IMR-90 (cell line): Measurements from ENCODE around the gene ZNF595. TPM values are rescaled to one million over a fixed set of nuclear protein-coding genes. Genes with fewer than 3 reads are reported as not detected.
"Not testable (repeated sequence)": the region's sequence is repeated elsewhere in the genome, so short reads cannot be mapped to it uniquely, and the experiment has no call there.

Experiments used
- ATAC-seq: fragments of 200-7000 bp; cut with Tn5 transposase; 2 replicates; pipeline ENCODE4 v1.9.1; 2020; ENCODE audit warnings: low read depth, mild to moderate bottlenecking, moderate library complexity
- BruUV-seq: library from RNA; stranded (reverse); fragments of 400-500 nt; replicated peaks from 2 replicates; lab custom pipeline; 2021; lab: Mats Ljungman, UMichigan
- CTCF ChIA-PET: fragments of 300-600 bp; formaldehyde crosslinking; extraction: SDS; loops from one replicate; lab custom pipeline; 2021; ENCODE audit warnings: antibody characterized with exemption; lab: Yijun Ruan, JAX
- POLR2A ChIA-PET: fragments of 300-600 bp; sonication (Branson Sonifier 250); formaldehyde crosslinking; loops from one replicate; lab custom pipeline; 2022; ENCODE audit warnings: antibody characterized with exemption; ENCODE audit not compliant: unreplicated experiment; lab: Charles Lee
- DNase-seq: peaks from one replicate; pipeline ENCODE4 v3.0.0; 2013
- H2AFZ ChIP-seq: replicated peaks from 2 replicates; pipeline ENCODE3; 2013; ENCODE audit warnings: low read length, mild to moderate bottlenecking; ENCODE audit not compliant: poor library complexity
- H2AK5ac ChIP-seq: 2 replicates; pipeline ENCODE4 v1.6.1; 2013; ENCODE audit warnings: low read depth, low read length, inconsistent platforms
- H2AK9ac ChIP-seq: replicated peaks from 2 replicates; pipeline ENCODE3; 2013; ENCODE audit warnings: mild to moderate bottlenecking, low read depth, low read length, moderate library complexity; ENCODE audit not compliant: poor library complexity
- H2BK120ac ChIP-seq: 2 replicates; pipeline ENCODE4 v1.6.1; 2013; ENCODE audit warnings: low read depth, low read length, inconsistent platforms
- H2BK15ac ChIP-seq: 3 replicates; pipeline ENCODE4 v1.6.1; 2013; ENCODE audit warnings: low read depth, low read length, inconsistent platforms
- H2BK20ac ChIP-seq: 2 replicates; pipeline ENCODE4 v1.6.1; 2013; ENCODE audit warnings: low read depth, mild to moderate bottlenecking, inconsistent platforms, low read length, moderate library complexity
- H2BK5ac ChIP-seq: 2 replicates; pipeline ENCODE4 v1.6.1; 2013; ENCODE audit warnings: mild to moderate bottlenecking, low read depth, low read length, inconsistent platforms; ENCODE audit not compliant: poor library complexity, severe bottlenecking
- H3K14ac ChIP-seq: replicated peaks from 2 replicates; pipeline ENCODE4 v1.6.1; 2013; ENCODE audit warnings: low read depth, low read length, inconsistent platforms
- H3K18ac ChIP-seq: 2 replicates; pipeline ENCODE4 v1.6.1; 2013; ENCODE audit warnings: low read depth, low read length, control low read depth
- H3K23ac ChIP-seq: 2 replicates; pipeline ENCODE4 v1.6.1; 2013; ENCODE audit warnings: low read depth, low read length, inconsistent platforms
- H3K27ac ChIP-seq: 2 replicates; pipeline ENCODE4 v1.5.1; 2013; ENCODE audit warnings: mild to moderate bottlenecking, control low read depth, low read length; ENCODE audit not compliant: insufficient read depth
- H3K27me3 ChIP-seq: 2 replicates; pipeline ENCODE4 v1.6.1; 2013; ENCODE audit warnings: low read length; ENCODE audit not compliant: control insufficient read depth, insufficient read depth
- H3K36me3 ChIP-seq: 2 replicates; pipeline ENCODE4 v1.6.1; 2013; ENCODE audit warnings: low read length, mixed read lengths; ENCODE audit not compliant: control insufficient read depth, insufficient read depth
- H3K4ac ChIP-seq: 2 replicates; pipeline ENCODE4 v1.6.1; 2013; ENCODE audit warnings: low read depth, low read length, inconsistent platforms
- H3K4me1 ChIP-seq: 2 replicates; pipeline ENCODE4 v1.6.1; 2013; ENCODE audit warnings: low read length, mixed read lengths; ENCODE audit not compliant: control insufficient read depth, insufficient read depth
- H3K4me2 ChIP-seq: 2 replicates; pipeline ENCODE4 v1.6.1; 2013; ENCODE audit warnings: low read depth, mild to moderate bottlenecking, control low read depth, low read length, moderate library complexity
- H3K4me3 ChIP-seq: 2 replicates; pipeline ENCODE4 v1.5.1; 2013; ENCODE audit warnings: low read depth, mild to moderate bottlenecking, control low read depth, low read length, moderate library complexity; ENCODE audit not compliant: insufficient read depth
- H3K56ac ChIP-seq: 2 replicates; pipeline ENCODE4 v1.6.1; 2013; ENCODE audit warnings: low read length, inconsistent platforms; ENCODE audit not compliant: insufficient read depth; ENCODE audit errors: extremely low read depth
- H3K79me1 ChIP-seq, 2 experiments: 2 replicates each; pipeline ENCODE4 v1.6.1; 2013; ENCODE audit warnings: low read length in 2 of 2, inconsistent platforms in 1 of 2, low read depth in 1 of 2
- H3K9ac ChIP-seq: 2 replicates; pipeline ENCODE4 v1.6.1; 2013; ENCODE audit warnings: low read depth, low read length, control low read depth
- H3K9me1 ChIP-seq: 2 replicates; pipeline ENCODE4 v1.6.1; 2013; ENCODE audit warnings: low read length, inconsistent platforms; ENCODE audit not compliant: insufficient read depth
- H3K9me3 ChIP-seq: 2 replicates; pipeline ENCODE4 v1.6.1; 2013; ENCODE audit warnings: low read length; ENCODE audit not compliant: control insufficient read depth, insufficient read depth
- H4K20me1 ChIP-seq: 2 replicates; pipeline ENCODE4 v1.6.1; 2013; ENCODE audit warnings: low read length, inconsistent platforms; ENCODE audit not compliant: insufficient read depth
- H4K5ac ChIP-seq: 2 replicates; pipeline ENCODE4 v1.6.1; 2013; ENCODE audit warnings: mild to moderate bottlenecking, low read depth, low read length, control low read depth
- H4K8ac ChIP-seq, 2 experiments: 2 replicates each; pipeline ENCODE4 v1.6.1; 2013; ENCODE audit warnings: low read depth in 2 of 2, low read length in 2 of 2, control low read depth in 1 of 2, inconsistent platforms in 1 of 2
- H4K91ac ChIP-seq: 2 replicates; pipeline ENCODE4 v1.6.1; 2013; ENCODE audit warnings: low read depth, low read length, inconsistent platforms; ENCODE audit not compliant: insufficient read depth
- WGBS, 2 experiments: methylation state at CpG; one replicate each; pipeline versions ENCODE4 v1.1.5 to v1.1.7; 2013; ENCODE audit warnings: missing lambda C conversion rate in 2 of 2; ENCODE audit not compliant: insufficient read length in 1 of 2; ENCODE audit errors: extremely low coverage in 2 of 2; 5-methylcytosine and 5-hydroxymethylcytosine counted together
- dilution Hi-C: fragments of 300-500 bp; cut with HindIII; formaldehyde crosslinking; loops from one replicate; pipeline ENCODE4 v1.14.3; 2018; ENCODE audit warnings: low sequenced_read_pairs; ENCODE audit not compliant: unreplicated experiment
- in situ Hi-C: fragments of 300-500 bp; cut with MboI; formaldehyde crosslinking; loops from 3 replicates; pipeline ENCODE4 v1.14.3; 2019; ENCODE audit warnings: low sequenced_read_pairs, inconsistent platforms, mixed read lengths
- intact Hi-C: fragments of 100-400 bp; cut with micrococcal nuclease; formaldehyde crosslinking; loops from 2 replicates; pipeline ENCODE4 v1.10.0; 2022
- polyA plus RNA-seq, 3 experiments: library from polyadenylated mRNA; depleted of rRNA; stranded (reverse); fragments of >200 nt; gene quantifications; 2 replicates each; pipeline ENCODE4 v1.2.3, GENCODE V29; 2012; ENCODE audit warnings: low replicate concordance in 1 of 3
- total RNA-seq: library from RNA; depleted of rRNA; stranded (reverse); fragments of >200 nt; gene quantifications from 2 replicates; pipeline ENCODE4 v1.2.3, GENCODE V29; 2012

ZNF595 gene
- total and polyA plus RNA-seq, 2 of the 4 experiments (the other 2 are of a cell fraction): 1.9 to 6.8 TPM

GRCh38 chr4:86559-87324 is 33.6 kb downstream of the ZNF595 start:
- H3K18ac ChIP-seq, H4K5ac ChIP-seq, H3K9me1 ChIP-seq, H3K4me1 ChIP-seq, H3K4ac ChIP-seq, H3K27me3 ChIP-seq, H3K23ac ChIP-seq, dilution Hi-C loops, H2BK5ac ChIP-seq, ATAC-seq, H4K91ac ChIP-seq, H3K4me2 ChIP-seq, H2AFZ ChIP-seq, H3K27ac ChIP-seq, H2AK5ac ChIP-seq, H2BK120ac ChIP-seq, DNase-seq, H2BK15ac ChIP-seq, in situ Hi-C loops, H3K9ac ChIP-seq, H3K56ac ChIP-seq, POLR2A ChIA-PET, H2BK20ac ChIP-seq, H3K4me3 ChIP-seq, intact Hi-C loops, H2AK9ac ChIP-seq, H3K79me1 ChIP-seq, H4K20me1 ChIP-seq, BruUV-seq, H3K14ac ChIP-seq, H4K8ac ChIP-seq, CTCF ChIA-PET: not testable (repeated sequence)
- 100% methylated on average over 2 of the region's 7 CpGs; no CpG with 5 or more reads in 1 of the 2 experiments for WGBS, 2 experiments
- Histone ChIP-seq H3K36me3 (peaks cover 13% of the 10 kb centered on the region), H3K9me3 (peaks cover 60% of the 10 kb centered on the region)
